GM19035 (cell line): Measurements from ENCODE around the gene BUB1B.
"Not testable (repeated sequence)": the region's sequence is repeated elsewhere in the genome, so short reads cannot be mapped to it uniquely, and the experiment has no call there.

ENCODE experiments used
- ATAC-seq: cut with Tn5 transposase; IDR thresholded peaks from one replicate; pipeline ENCODE4 v1.9.1; 2021; ENCODE audit not compliant: unreplicated experiment

Gene BUB1B, protein sequence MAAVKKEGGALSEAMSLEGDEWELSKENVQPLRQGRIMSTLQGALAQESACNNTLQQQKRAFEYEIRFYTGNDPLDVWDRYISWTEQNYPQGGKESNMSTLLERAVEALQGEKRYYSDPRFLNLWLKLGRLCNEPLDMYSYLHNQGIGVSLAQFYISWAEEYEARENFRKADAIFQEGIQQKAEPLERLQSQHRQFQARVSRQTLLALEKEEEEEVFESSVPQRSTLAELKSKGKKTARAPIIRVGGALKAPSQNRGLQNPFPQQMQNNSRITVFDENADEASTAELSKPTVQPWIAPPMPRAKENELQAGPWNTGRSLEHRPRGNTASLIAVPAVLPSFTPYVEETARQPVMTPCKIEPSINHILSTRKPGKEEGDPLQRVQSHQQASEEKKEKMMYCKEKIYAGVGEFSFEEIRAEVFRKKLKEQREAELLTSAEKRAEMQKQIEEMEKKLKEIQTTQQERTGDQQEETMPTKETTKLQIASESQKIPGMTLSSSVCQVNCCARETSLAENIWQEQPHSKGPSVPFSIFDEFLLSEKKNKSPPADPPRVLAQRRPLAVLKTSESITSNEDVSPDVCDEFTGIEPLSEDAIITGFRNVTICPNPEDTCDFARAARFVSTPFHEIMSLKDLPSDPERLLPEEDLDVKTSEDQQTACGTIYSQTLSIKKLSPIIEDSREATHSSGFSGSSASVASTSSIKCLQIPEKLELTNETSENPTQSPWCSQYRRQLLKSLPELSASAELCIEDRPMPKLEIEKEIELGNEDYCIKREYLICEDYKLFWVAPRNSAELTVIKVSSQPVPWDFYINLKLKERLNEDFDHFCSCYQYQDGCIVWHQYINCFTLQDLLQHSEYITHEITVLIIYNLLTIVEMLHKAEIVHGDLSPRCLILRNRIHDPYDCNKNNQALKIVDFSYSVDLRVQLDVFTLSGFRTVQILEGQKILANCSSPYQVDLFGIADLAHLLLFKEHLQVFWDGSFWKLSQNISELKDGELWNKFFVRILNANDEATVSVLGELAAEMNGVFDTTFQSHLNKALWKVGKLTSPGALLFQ

GRCh38 chr15:40160689-40161688 is at the start of gene BUB1B:
Gene BUB1B, plus strand, starts transcription at chr15:40161069. Its CDS starts 152 bp downstream, at chr15:40161221.
- peak; percentile 82 for ATAC-seq

- no peak for ATAC-seq
Observed at GRCh38 chr15:40111888-40112287, 49.0 kb upstream of the BUB1B start.

- no peak for ATAC-seq
Observed at GRCh38 chr15:40112789-40113188, 48.1 kb upstream of the BUB1B start.

- ATAC-seq, result no peak
Observed at GRCh38 chr15:40114218-40114617, 46.7 kb upstream of the BUB1B start.

DNA sequence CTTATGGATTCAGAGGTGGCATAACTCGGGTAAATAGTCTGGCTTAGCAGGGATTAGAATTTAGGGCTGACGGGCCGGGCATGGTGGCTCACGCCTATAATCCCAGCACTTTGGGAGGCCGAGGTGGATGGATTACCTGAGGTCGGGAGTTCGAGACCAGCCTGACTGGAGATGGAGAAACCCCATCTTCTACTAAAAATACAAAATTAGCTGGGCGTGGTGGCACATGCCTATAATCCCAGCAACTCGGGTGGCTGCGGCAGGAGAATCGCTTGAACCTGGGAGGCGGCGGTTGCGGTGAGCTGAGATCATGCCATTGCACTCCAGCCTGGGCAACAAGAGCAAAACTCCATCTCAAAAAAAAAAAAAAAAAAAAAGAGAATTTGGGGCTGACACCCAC is 45.8 kb upstream of the BUB1B start:
- not testable (repeated sequence) for ATAC-seq

GRCh38 chr15:40115670-40116093 is 45.2 kb upstream of the BUB1B start:
- ATAC-seq, result peak; percentile 95

DNA sequence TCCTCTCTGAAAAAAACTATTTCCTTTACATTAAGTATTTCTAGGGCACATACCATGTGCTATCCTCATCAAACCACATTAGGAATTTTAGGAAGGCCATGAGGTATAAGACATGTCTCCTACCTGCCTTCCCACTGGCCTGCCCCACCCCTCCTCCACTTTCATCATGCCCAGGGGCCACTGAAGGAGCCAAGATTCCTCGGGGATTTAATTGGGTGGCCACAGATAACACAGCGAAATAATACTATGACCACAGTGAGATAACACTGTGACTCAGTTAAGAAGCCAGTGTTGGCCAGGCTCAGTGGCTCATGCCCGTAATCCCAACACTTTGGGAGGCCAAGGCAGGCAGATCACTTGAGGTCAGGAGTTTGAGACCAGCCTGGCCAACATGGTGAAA is 42.4 kb upstream of the BUB1B start:
- no peak for ATAC-seq

- no peak for ATAC-seq
Observed at GRCh38 chr15:40121911-40122638, 38.8 kb upstream of the BUB1B start.

GRCh38 chr15:40122989-40123388 is 37.9 kb upstream of the BUB1B start:
- ATAC-seq, result not testable (repeated sequence)

DNA sequence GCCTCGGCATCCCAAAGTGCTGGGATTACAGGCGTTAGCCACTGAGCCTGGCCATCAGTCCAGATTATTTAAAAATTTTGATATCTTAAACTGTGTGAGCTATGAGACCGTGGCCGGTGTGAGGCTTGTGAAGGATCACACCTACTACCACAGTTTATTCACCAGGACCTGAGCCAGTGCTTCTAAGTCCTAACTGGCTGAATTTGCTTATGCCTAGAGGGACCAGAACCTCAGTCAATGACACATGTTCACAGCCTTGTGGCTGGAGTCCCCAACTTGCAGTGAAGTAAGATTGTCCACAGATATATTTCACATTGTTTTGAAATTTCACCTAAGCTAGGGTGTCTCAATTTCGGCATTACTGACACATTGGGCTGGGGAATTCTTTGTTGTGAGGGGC is 37.0 kb upstream of the BUB1B start:
- not testable (repeated sequence) for ATAC-seq

DNA sequence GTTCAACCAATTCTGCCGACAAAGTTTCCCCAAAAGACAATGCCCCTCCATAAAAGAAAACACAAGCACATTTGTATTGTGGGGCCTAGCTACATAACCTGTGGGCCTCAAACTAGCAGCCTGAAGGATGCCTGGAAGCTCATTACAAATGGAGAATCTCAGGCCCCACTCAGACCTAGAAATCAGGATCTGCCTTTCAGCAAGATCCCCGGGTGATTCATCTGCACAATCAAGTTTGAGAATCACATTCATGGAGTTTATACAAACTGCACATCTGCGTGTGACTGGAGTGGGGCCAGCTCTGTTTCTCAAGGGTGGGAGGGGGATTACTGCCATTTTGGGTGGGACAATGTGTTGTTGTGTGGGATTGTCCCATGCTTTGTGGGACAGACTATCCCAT is 36.5 kb upstream of the BUB1B start:
- not testable (repeated sequence) for ATAC-seq

- not testable (repeated sequence) for ATAC-seq
Observed at GRCh38 chr15:40124807-40125285, 36.0 kb upstream of the BUB1B start.

DNA sequence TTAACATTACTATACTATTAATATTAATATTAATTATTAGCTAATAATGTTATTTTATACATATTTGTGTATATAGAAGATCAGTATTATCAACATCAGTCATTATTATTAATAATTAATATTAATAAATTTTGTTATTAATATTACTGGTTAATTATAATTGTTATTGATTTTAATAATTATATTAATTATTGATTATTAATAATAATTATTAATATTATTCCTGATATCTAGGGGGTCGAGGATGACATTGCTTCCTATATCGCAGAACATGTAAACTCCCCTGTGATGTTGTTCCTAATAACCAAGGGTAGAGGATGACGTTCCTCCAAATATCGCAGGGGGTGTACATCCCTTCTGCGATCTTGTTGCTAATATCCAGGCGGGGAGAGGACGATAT is 34.9 kb upstream of the BUB1B start:
- no peak for ATAC-seq

DNA sequence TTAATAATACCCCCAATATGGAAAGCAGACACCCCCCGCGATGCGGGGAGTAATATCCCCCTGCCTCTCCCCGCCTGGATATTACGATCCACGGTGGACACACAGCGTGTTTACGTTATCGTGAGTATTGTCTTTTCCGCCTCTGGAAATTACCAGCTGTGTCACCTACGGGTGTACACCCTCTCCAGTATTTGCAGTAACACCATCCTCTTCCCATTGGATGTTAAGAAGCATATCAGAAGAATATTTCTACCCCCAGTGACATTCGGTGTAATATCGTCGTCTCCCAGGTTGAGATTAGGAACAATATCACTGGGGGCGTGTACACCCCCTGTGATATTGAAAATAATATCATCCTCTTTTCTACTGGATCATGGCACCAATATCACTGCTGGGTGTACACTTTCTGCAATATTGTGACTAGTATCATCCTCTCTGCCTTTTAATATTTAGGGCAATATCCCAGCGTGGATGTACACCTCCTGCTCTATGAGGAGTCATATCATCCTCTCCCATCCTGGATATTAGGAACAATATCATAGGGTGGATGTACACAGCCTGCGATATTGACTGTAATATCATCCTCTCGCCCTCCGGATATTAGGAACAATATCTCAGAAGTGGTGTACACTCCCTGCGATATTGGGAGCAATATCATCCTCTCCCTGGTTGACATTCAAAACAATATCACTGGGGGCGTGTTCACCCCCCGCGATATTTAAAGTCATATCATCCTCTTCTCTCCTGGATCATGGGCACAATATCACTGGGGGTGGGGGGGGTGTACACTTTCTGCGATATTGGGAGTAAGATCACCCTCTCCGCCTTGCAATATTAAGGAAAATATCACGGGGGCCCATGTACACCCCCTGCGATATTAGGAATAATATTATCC is 31.9 kb upstream of the BUB1B start:
- no peak for ATAC-seq

GRCh38 chr15:40130118-40130517 is 30.8 kb upstream of the BUB1B start:
- no peak for ATAC-seq

DNA sequence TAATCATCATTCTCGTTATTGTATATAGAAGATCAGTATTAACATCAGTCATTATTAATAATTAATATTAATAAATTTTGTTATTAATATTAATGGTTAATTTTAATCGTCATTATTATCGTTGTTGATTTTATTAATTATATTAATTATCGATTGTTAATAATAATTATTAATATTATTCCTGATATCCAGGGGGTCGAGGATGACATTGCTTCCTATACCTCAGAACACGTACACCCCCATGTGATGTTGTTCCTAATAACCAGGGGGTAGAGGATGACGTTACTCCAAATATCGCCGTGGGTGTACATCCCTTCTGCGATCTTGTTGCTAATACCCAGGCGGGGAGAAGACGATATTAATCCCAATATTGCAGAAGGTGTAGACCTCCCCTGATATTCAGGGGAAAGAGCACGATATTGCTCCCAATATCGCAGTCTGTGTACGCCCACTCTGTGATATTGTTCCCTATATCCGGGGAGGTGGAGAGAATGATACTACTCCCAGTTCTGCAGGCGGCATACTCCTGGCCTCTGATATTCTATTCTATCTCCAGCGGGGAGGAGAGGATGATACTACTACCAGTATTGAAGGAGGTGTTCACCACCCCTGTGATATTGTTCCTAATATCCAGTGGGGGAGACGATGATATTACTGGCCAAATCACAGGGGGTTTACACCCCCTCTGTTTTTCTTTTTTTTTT is 29.9 kb upstream of the BUB1B start:
- ATAC-seq, result no peak

- no peak for ATAC-seq
Observed at GRCh38 chr15:40133544-40133943, 27.3 kb upstream of the BUB1B start.

GRCh38 chr15:40134885-40135284 is 26.0 kb upstream of the BUB1B start:
- ATAC-seq, result no peak
